SH-SY5Y (cell line): ENCODE data around the gene LFNG.

Source experiments
- GATA2 ChIP-seq: IDR thresholded peaks from 2 replicates; pipeline ENCODE4 v1.6.1; 2011; ENCODE audit warnings: mild to moderate bottlenecking, low read depth, low read length
- GATA3 ChIP-seq: IDR thresholded peaks from 2 replicates; pipeline ENCODE4 v1.6.1; 2011; ENCODE audit warnings: low read depth, mild to moderate bottlenecking, low read length, moderate library complexity

DNA sequence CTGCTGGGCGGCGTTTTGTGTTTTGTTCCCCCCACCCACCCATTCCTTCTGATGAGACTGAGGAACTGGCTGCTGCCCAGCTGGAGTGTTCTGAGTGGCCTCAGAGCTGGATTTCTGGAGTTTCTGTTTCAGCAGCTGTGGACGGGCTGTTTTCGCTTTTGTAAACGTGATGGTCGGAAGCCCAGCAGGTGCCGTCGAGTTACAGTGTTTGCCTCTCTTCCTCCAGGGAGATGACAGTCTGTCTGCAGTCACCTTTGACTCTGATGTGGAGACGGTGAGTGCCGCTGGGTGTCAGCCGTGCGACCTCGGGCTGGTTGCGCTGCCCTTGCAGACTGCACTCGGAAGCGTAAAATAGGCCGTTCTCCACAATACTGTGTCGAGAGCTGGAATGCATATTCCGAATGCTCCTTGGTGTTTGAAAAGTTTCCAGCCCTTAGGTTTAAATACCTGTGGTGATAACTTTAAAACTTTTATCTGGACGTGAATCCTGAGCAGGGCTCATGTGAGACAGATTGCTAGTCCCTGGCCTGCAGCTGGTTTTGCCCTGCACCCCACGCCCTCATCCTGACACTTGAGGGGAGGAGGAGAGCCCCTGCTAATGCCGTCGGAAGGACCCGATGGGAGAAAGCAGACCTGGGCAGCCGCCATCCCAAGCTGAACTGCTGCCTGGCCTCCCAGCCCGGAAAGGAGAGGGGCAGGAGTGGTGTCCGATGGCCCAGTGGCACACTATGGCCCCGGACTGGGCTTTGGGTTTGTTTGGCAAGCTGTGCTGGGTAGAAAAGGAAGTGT is 47.5 kb downstream of the LFNG start:
- no peak for TF ChIP-seq GATA3
- no peak for TF ChIP-seq GATA2
